SK-N-SH (cell line): ENCODE results near the gene CD19. TPM values are rescaled to one million over a fixed set of nuclear protein-coding genes. Genes with fewer than 3 reads are reported as not detected.

ENCODE experiments used
- CTCF ChIA-PET: fragments of 300-600, 350-600 bp; formaldehyde crosslinking; extraction: SDS; loops from one replicate; lab custom pipeline; 2021; lab: Yijun Ruan, JAX
- POLR2A ChIA-PET: fragments of 350-600 bp; sonication (Branson Sonifier 250); formaldehyde crosslinking; extraction: SDS; loops from one replicate; lab custom pipeline; 2020; ENCODE audit warnings: antibody characterized with exemption, inconsistent platforms; lab: Yijun Ruan, JAX
- DNase-seq: peaks from one replicate; pipeline ENCODE4 v3.0.0; 2012
- H2AFZ ChIP-seq: fragments of 200-600 bp; sonication (generic); 2 replicates; pipeline ENCODE4 v1.8.1; 2016; ENCODE audit warnings: antibody characterized with exemption, mild to moderate bottlenecking, low read depth
- H3F3A ChIP-seq: fragments of 200-600 bp; sonication (generic); replicated peaks from 2 replicates; pipeline ENCODE3; 2016; ENCODE audit warnings: antibody characterized with exemption, mild to moderate bottlenecking; ENCODE audit not compliant: insufficient read depth
- H3K27ac ChIP-seq, 2 experiments: fragments of 200-500 bp in 1 of 2; fragments of 200-600 bp in 1 of 2; sonication (Bioruptor generic) in 1 of 2; sonication (generic), shearing (Covaris generic) in 1 of 2; 2 replicates each; pipeline versions ENCODE4 v1.5.1 to v1.6.1; 2014 to 2016; ENCODE audit warnings: low read depth in 2 of 2, inconsistent platforms in 1 of 2, low read length in 1 of 2, mild to moderate bottlenecking in 1 of 2, mixed read lengths in 1 of 2
- H3K27me3 ChIP-seq: fragments of 200-600 bp; sonication (generic), shearing (Covaris generic); 2 replicates; pipeline ENCODE4 v1.6.1; 2016; ENCODE audit warnings: mixed run types; ENCODE audit not compliant: insufficient read depth
- H3K36me3 ChIP-seq, 2 experiments: fragments of 200-500 bp in 1 of 2; fragments of 200-600 bp in 1 of 2; sonication (Bioruptor generic) in 1 of 2; sonication (generic) in 1 of 2; replicated peaks in 1 of 2; 2 replicates each; pipeline versions ENCODE3 to v1.5.1; 2014 to 2016; ENCODE audit warnings: low read length in 1 of 2, mild to moderate bottlenecking in 1 of 2; ENCODE audit not compliant: insufficient read depth in 2 of 2, control insufficient read depth in 1 of 2
- H3K4me1 ChIP-seq, 2 experiments: fragments of 200-500 bp in 1 of 2; fragments of 200-600 bp in 1 of 2; sonication (Bioruptor generic) in 1 of 2; sonication (generic), shearing (Covaris generic) in 1 of 2; 2 replicates each; pipeline versions ENCODE4 v1.5.1 to v1.6.1; 2014 to 2016; ENCODE audit warnings: low read depth in 1 of 2, low read length in 1 of 2, mixed run types in 1 of 2; ENCODE audit not compliant: insufficient read depth in 2 of 2, control insufficient read depth in 1 of 2
- H3K4me2 ChIP-seq: fragments of 200-600 bp; sonication (generic), shearing (Covaris generic); 2 replicates; pipeline ENCODE4 v1.6.1; 2017; ENCODE audit warnings: mixed run types
- H3K4me3 ChIP-seq, 2 experiments: fragments of 200-500 bp in 1 of 2; fragments of 200-600 bp in 1 of 2; sonication (Bioruptor generic) in 1 of 2; sonication (generic), shearing (Covaris generic) in 1 of 2; 2 replicates each; pipeline versions ENCODE4 v1.5.1 to v1.8.1; 2014 to 2016; ENCODE audit warnings: low read depth in 2 of 2, inconsistent platforms in 1 of 2, low read length in 1 of 2, mild to moderate bottlenecking in 1 of 2, mixed read lengths in 1 of 2, moderate library complexity in 1 of 2
- H3K79me2 ChIP-seq: fragments of 200-600 bp; sonication (generic); 2 replicates; pipeline ENCODE4 v1.8.1; 2017; ENCODE audit warnings: mild to moderate bottlenecking; ENCODE audit not compliant: insufficient read depth
- H3K9ac ChIP-seq: fragments of 200-600 bp; sonication (generic); 2 replicates; pipeline ENCODE4 v1.6.1; 2017; ENCODE audit warnings: mixed run types
- H3K9me2 ChIP-seq: fragments of 200-600 bp; sonication (generic); 2 replicates; pipeline ENCODE4 v1.6.1; 2017; ENCODE audit warnings: mixed run types
- H3K9me3 ChIP-seq: fragments of 200-600 bp; sonication (generic); 2 replicates; pipeline ENCODE4 v1.6.1; 2017; ENCODE audit warnings: mixed run types, mild to moderate bottlenecking, moderate library complexity
- H4K20me1 ChIP-seq: fragments of 200-600 bp; sonication (generic); 2 replicates; pipeline ENCODE4 v1.6.1; 2017; ENCODE audit warnings: mild to moderate bottlenecking, mixed run types; ENCODE audit not compliant: insufficient read depth
- CHD2 ChIP-seq: fragments of 150-350 bp; IDR thresholded peaks from 2 replicates; pipeline ENCODE4 v1.6.1; 2018; ENCODE audit warnings: low read length; ENCODE audit not compliant: partially characterized antibody
- ELF1 ChIP-seq: IDR thresholded peaks from 2 replicates; pipeline ENCODE4 v1.4.0; 2012
- EP300 ChIP-seq, 2 experiments: IDR thresholded peaks; 2 replicates each; pipeline versions ENCODE4 v1.4.0 to v1.6.1; 2012; ENCODE audit warnings: borderline replicate concordance in 1 of 2, low read depth in 1 of 2, low read length in 1 of 2
- EZH2phosphoT487 ChIP-seq: fragments of 200-600 bp; sonication (generic); IDR thresholded peaks from 2 replicates; pipeline ENCODE4 v1.6.1; 2017; ENCODE audit warnings: low read depth, mixed run types, mild to moderate bottlenecking, antibody characterized with exemption, moderate library complexity, borderline replicate concordance
- FOSL2 ChIP-seq: IDR thresholded peaks from 2 replicates; pipeline ENCODE4 v1.4.0; 2012; ENCODE audit warnings: low read depth, mild to moderate bottlenecking, moderate library complexity, borderline replicate concordance
- FOXM1 ChIP-seq: IDR thresholded peaks from 2 replicates; pipeline ENCODE4 v1.4.0; 2012; ENCODE audit warnings: low read depth, mild to moderate bottlenecking
- GABPA ChIP-seq: IDR thresholded peaks from 2 replicates; pipeline ENCODE4 v1.4.0; 2012; ENCODE audit warnings: low read depth, mild to moderate bottlenecking
- JUND ChIP-seq: IDR thresholded peaks from 2 replicates; pipeline ENCODE4 v1.4.0; 2012
- PBX3 ChIP-seq: IDR thresholded peaks from 2 replicates; pipeline ENCODE4; 2012
- RAD21 ChIP-seq: IDR thresholded peaks from 2 replicates; pipeline ENCODE4 v1.6.1; 2012; ENCODE audit warnings: mild to moderate bottlenecking, low read length
- RCOR1 ChIP-seq: fragments of 150-350 bp; IDR thresholded peaks from 2 replicates; pipeline ENCODE4 v1.6.1; 2017; ENCODE audit warnings: antibody characterized with exemption, low read length
- RFX5 ChIP-seq: IDR thresholded peaks from 2 replicates; pipeline ENCODE4 v1.6.1; 2012; ENCODE audit warnings: mild to moderate bottlenecking, improper control_type of control experiment, low read length
- RXRA ChIP-seq: IDR thresholded peaks from 2 replicates; pipeline ENCODE4 v1.4.0; 2012; ENCODE audit warnings: low read depth, mild to moderate bottlenecking, borderline replicate concordance
- SMC3 ChIP-seq: IDR thresholded peaks from 2 replicates; pipeline ENCODE4 v1.6.1; 2012; ENCODE audit warnings: low read depth, low read length, improper control_type of control experiment
- TEAD4 ChIP-seq: IDR thresholded peaks from 2 replicates; pipeline ENCODE4 v1.4.0; 2012; ENCODE audit warnings: mild to moderate bottlenecking, borderline replicate concordance; ENCODE audit not compliant: insufficient read depth
- YY1 ChIP-seq: IDR thresholded peaks from 2 replicates; pipeline ENCODE4 v1.4.0; 2012; ENCODE audit warnings: low read depth, mild to moderate bottlenecking
- WGBS: methylation state at CpG from one replicate; pipeline ENCODE4 v1.1.6; 2017; ENCODE audit warnings: low lambda C conversion rate; 5-methylcytosine and 5-hydroxymethylcytosine counted together
- polyA plus RNA-seq, 3 experiments: library from polyadenylated mRNA; depleted of rRNA; stranded (reverse); fragments of >200 nt; gene quantifications; 2 replicates each; pipeline ENCODE4 v1.2.3, GENCODE V29; 2012
- TF ChIP-seq, protein P1 (sequence below): fragments of 150-350 bp; IDR thresholded peaks from 2 replicates; pipeline ENCODE4 v1.6.1; 2017; ENCODE audit warnings: antibody characterized with exemption, low read length, low read depth, borderline replicate concordance
- TF ChIP-seq, protein P2 (sequence below): IDR thresholded peaks from 2 replicates; pipeline ENCODE4 v1.4.0; 2012; ENCODE audit warnings: low read depth, borderline replicate concordance

Gene CD19
- polyA plus RNA-seq, 1 of the 3 experiments (the other 2 are of a cell fraction) = not detected

DNA sequence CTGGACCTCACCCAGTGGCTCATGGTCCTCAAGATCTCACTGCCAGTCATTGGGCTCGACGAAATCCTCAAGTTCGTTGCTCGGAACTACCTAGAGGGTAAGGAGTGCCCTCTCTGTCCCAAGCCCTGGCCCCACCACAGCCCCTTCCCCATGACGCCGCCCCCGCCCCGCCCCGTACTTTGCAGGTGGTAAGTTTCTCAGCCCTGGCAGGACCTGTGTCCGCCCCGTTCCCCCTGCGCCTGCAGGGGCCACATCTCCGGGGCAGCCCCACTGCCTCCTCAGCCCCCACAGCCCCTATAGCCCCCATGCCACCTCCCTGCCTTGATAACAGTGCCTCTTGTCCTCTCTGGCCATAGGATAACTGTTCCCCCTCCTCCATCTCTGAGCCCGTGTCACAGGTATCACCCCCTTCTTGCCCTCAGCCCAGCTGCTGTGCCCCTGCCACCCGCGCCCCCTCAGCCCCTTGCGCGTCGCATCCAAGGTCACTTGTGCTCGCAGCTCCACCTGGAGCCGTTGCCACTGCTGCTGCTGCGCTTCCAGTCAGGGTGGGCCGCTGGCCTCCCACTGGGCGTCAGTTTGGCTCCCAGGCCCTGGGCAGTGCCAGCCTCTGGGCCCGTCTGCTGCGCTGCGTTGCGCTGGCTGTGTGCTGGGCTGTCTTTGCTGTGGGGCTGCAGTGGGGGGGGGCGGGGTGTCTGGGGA is 28.3 kb upstream of the CD19 start:
- no peaks in the 10 kb centered on the region for H3K79me2 ChIP-seq
- no peak for TF ChIP-seq PBX3
- no peak for TF ChIP-seq ELF1
- TF ChIP-seq JUND = no peak
- no peak for TF ChIP-seq EP300 (IDR thresholded peaks at IDR 0.05; ENCODE audit: borderline replicate concordance in 1 of 2, low read depth in 1 of 2, low read length in 1 of 2)
- TF ChIP-seq GABPA = no peak
- no peak for TF ChIP-seq EZH2phosphoT487
- no peak for TF ChIP-seq CHD2
- no peak for TF ChIP-seq SMC3
- no peak for TF ChIP-seq FOXM1
- TF ChIP-seq RFX5 = no peak
- TF ChIP-seq TEAD4 = no peak
- no peak for TF ChIP-seq RXRA
- TF ChIP-seq FOSL2 = no peak
- no peak for TF ChIP-seq RAD21
- no peak for TF ChIP-seq RCOR1
- TF ChIP-seq, protein P1, sequence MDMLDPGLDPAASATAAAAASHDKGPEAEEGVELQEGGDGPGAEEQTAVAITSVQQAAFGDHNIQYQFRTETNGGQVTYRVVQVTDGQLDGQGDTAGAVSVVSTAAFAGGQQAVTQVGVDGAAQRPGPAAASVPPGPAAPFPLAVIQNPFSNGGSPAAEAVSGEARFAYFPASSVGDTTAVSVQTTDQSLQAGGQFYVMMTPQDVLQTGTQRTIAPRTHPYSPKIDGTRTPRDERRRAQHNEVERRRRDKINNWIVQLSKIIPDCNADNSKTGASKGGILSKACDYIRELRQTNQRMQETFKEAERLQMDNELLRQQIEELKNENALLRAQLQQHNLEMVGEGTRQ = no peak
- no peak for TF ChIP-seq YY1
- TF ChIP-seq, protein P2, sequence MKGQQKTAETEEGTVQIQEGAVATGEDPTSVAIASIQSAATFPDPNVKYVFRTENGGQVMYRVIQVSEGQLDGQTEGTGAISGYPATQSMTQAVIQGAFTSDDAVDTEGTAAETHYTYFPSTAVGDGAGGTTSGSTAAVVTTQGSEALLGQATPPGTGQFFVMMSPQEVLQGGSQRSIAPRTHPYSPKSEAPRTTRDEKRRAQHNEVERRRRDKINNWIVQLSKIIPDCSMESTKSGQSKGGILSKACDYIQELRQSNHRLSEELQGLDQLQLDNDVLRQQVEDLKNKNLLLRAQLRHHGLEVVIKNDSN = no peak
- TF ChIP-seq, all 33 proteins: peak for 0
- no peak for DNase-seq
- no peak overlapping the region for H2AFZ ChIP-seq
- H3K4me1 ChIP-seq = no peaks in the 10 kb centered on the region
- H3K36me3 ChIP-seq = peaks cover 3 to 6% of the 10 kb centered on the region in 2 experiments
- no peaks in the 10 kb centered on the region for H3K9me2 ChIP-seq
- no peak overlapping the region for H3K27ac ChIP-seq
- WGBS = over 99% methylated on average over 29 of the region's 29 CpGs
- H3K9ac ChIP-seq = no peak overlapping the region
- H3K27me3 ChIP-seq = no peaks in the 10 kb centered on the region
- no peak overlapping the region for H3K4me3 ChIP-seq
- H3F3A ChIP-seq = no peaks in the 10 kb centered on the region
- ChIA-PET POLR2A (no interaction called here), CTCF (no interaction called here)
- H4K20me1 ChIP-seq = no peaks in the 10 kb centered on the region
- H3K9me3 ChIP-seq = no peaks in the 10 kb centered on the region
- H3K4me2 ChIP-seq = no peak overlapping the region
